PC-9 (cell line): Measurements from ENCODE around the gene HELZ. TPM values are rescaled to one million over a fixed set of nuclear protein-coding genes. Genes with fewer than 3 reads are reported as not detected.

Source experiments
- BruUV-seq: library from RNA; stranded (reverse); fragments of 400-500 nt; replicated peaks from 2 replicates; lab custom pipeline; 2021; lab: Mats Ljungman, UMichigan
- CTCF ChIA-PET: fragments of 300-600 bp; sonication (Branson Sonifier 250); formaldehyde crosslinking; loops from one replicate; lab custom pipeline; 2022; ENCODE audit warnings: antibody characterized with exemption; lab: Charles Lee
- POLR2A ChIA-PET: fragments of 300-600 bp; sonication (Branson Sonifier 250); formaldehyde crosslinking; loops from one replicate; lab custom pipeline; 2022; ENCODE audit warnings: antibody characterized with exemption; ENCODE audit not compliant: unreplicated experiment; lab: Charles Lee
- DNase-seq, 2 experiments: peaks; one replicate each; pipeline versions ENCODE4 v3.0.0 to v3.0.0-alpha.2; 2015 to 2022; ENCODE audit warnings: mixed read lengths in 1 of 2
- H2AFZ ChIP-seq: fragments of 200-600 bp; sonication (generic); 2 replicates; pipeline ENCODE4 v1.8.1; 2017; ENCODE audit warnings: antibody characterized with exemption
- H3F3A ChIP-seq: fragments of 200-600 bp; sonication (generic); 2 replicates; pipeline ENCODE4 v1.8.1; 2017; ENCODE audit warnings: antibody characterized with exemption, mild to moderate bottlenecking, low read depth; ENCODE audit not compliant: insufficient read depth
- H3K27ac ChIP-seq: fragments of 200-600 bp; sonication (generic); 2 replicates; pipeline ENCODE4 v1.6.1; 2016; ENCODE audit warnings: mixed run types
- H3K27me3 ChIP-seq: fragments of 200-600 bp; sonication (generic); 2 replicates; pipeline ENCODE4 v1.6.1; 2016; ENCODE audit warnings: low read depth, mixed run types; ENCODE audit not compliant: insufficient read depth
- H3K36me3 ChIP-seq: fragments of 200-600 bp; sonication (generic); 2 replicates; pipeline ENCODE4 v1.6.1; 2016; ENCODE audit warnings: low read depth, mixed run types
- H3K4me1 ChIP-seq: fragments of 200-600 bp; sonication (generic); replicated peaks from 2 replicates; pipeline ENCODE4 v1.6.1; 2016; ENCODE audit warnings: mixed run types; ENCODE audit not compliant: insufficient read depth
- H3K4me2 ChIP-seq: fragments of 200-600 bp; sonication (generic); 2 replicates; pipeline ENCODE4 v1.6.1; 2017; ENCODE audit warnings: mixed run types
- H3K4me3 ChIP-seq: fragments of 200-600 bp; sonication (generic); 2 replicates; pipeline ENCODE4 v1.6.1; 2016; ENCODE audit warnings: mixed run types
- H3K79me2 ChIP-seq: fragments of 200-600 bp; sonication (generic); 2 replicates; pipeline ENCODE4 v1.6.1; 2017; ENCODE audit warnings: low read depth, mixed run types
- H3K9me2 ChIP-seq: fragments of 200-600 bp; sonication (generic); 2 replicates; pipeline ENCODE4 v1.8.1; 2017; ENCODE audit warnings: mild to moderate bottlenecking; ENCODE audit not compliant: insufficient read depth
- H3K9me3 ChIP-seq: fragments of 200-600 bp; sonication (generic); 2 replicates; pipeline ENCODE4 v1.8.1; 2016; ENCODE audit warnings: low read depth; ENCODE audit not compliant: insufficient read depth
- H4K20me1 ChIP-seq: fragments of 200-600 bp; sonication (generic); 2 replicates; pipeline ENCODE4 v1.8.1; 2017; ENCODE audit not compliant: insufficient read depth
- CTCF ChIP-seq: fragments of 200-600 bp; sonication (generic); conservative IDR thresholded peaks from 2 replicates; pipeline ENCODE4 v1.6.1; 2017; ENCODE audit warnings: mixed run types, antibody characterized with exemption, mild to moderate bottlenecking, moderate library complexity
- EZH2 ChIP-seq: fragments of 200-600 bp; sonication (generic); IDR thresholded peaks from 2 replicates; pipeline ENCODE4 v1.8.0; 2017; ENCODE audit warnings: antibody characterized with exemption, low read depth
- intact Hi-C: fragments of 100-400 bp; cut with micrococcal nuclease; formaldehyde crosslinking; loops from one replicate; pipeline ENCODE4 v1.10.0; 2022; ENCODE audit not compliant: unreplicated experiment
- total RNA-seq: library from RNA; stranded (reverse); gene quantifications from 2 replicates; pipeline ENCODE4 v1.2.3, GENCODE V29; 2021

HELZ gene
- total RNA-seq, 1 experiment from 2014 or later, result 38.0 TPM

GRCh38 chr17:67227488-67227887 is 17.5 kb downstream of the HELZ start:
- Histone ChIP-seq H3K27ac (no peak overlapping the region), H3K9me3 (no peaks in the 10 kb centered on the region), H3K4me3 (no peak overlapping the region), H3K9me2 (no peaks in the 10 kb centered on the region), H4K20me1 (peaks cover 34% of the 10 kb centered on the region), H3K36me3 (0 out of 2 replicates have a peak, but pooled peaks cover 3% of the 10 kb centered on the region), H3K4me2 (no peak overlapping the region), H3F3A (no peaks in the 10 kb centered on the region), H3K27me3 (no peaks in the 10 kb centered on the region), H3K4me1 (no peaks in the 10 kb centered on the region), H2AFZ (no peak overlapping the region), H3K79me2 (peaks cover 60% of the 10 kb centered on the region)
- no peak for TF ChIP-seq EZH2
- no peak for TF ChIP-seq CTCF
- ChIA-PET POLR2A (interaction anchor here (0.7 kb wide), 2 partner anchors 42 to 214 kb away, joined by 7 to 15 read pairs; no protein-coding TSS in a partner anchor), CTCF (no interaction called here)
- BruUV-seq, result no TSS peak
- no peak for DNase-seq
- intact Hi-C loops, result no loop called here

GRCh38 chr17:67225316-67225715 is 19.7 kb downstream of the HELZ start:
- Histone ChIP-seq H3K27ac (no peak overlapping the region), H3K4me1 (no peaks in the 10 kb centered on the region), H3K9me2 (no peaks in the 10 kb centered on the region), H3F3A (no peaks in the 10 kb centered on the region), H3K79me2 (peaks cover 76% of the 10 kb centered on the region), H3K9me3 (no peaks in the 10 kb centered on the region), H3K36me3 (0 out of 2 replicates have a peak, but pooled peaks cover 3% of the 10 kb centered on the region), H3K4me3 (no peak overlapping the region), H2AFZ (no peak overlapping the region), H4K20me1 (peaks cover 47% of the 10 kb centered on the region), H3K27me3 (no peaks in the 10 kb centered on the region), H3K4me2 (no peak overlapping the region)
- CTCF ChIA-PET, result no interaction called here
- TF ChIP-seq EZH2 (no peak), CTCF (no peak)
- BruUV-seq, result no TSS peak
- DNase-seq, result no peak
- POLR2A ChIA-PET, result no interaction called here
- intact Hi-C loops, result no loop called here

- intact Hi-C loops, result no loop called here
- POLR2A ChIA-PET, result no interaction called here
- CTCF ChIA-PET, result no interaction called here
Measured at GRCh38 chr17:67224736-67225135, 20.3 kb downstream of the HELZ start.

More at GRCh38 chr17:67224736-67225135, 20.3 kb downstream of the HELZ start:
- BruUV-seq, result no TSS peak
- Histone ChIP-seq H3K4me1 (no peaks in the 10 kb centered on the region), H3K9me2 (no peaks in the 10 kb centered on the region), H3K36me3 (0 out of 2 replicates have a peak, but pooled peaks cover 3% of the 10 kb centered on the region), H3K9me3 (no peaks in the 10 kb centered on the region), H3F3A (no peaks in the 10 kb centered on the region), H2AFZ (no peak overlapping the region), H3K4me3 (no peak overlapping the region), H3K27me3 (no peaks in the 10 kb centered on the region), H3K4me2 (no peak overlapping the region), H4K20me1 (peaks cover 50% of the 10 kb centered on the region), H3K79me2 (peaks cover 81% of the 10 kb centered on the region), H3K27ac (no peak overlapping the region)
- DNase-seq, result no peak
- TF ChIP-seq EZH2 (no peak), CTCF (no peak)
